Lung (tissue), 12 donors: ENCODE data around the gene TRABD2B. TPM values are rescaled to one million over a fixed set of nuclear protein-coding genes. Genes with fewer than 3 reads are reported as not detected.
A peak's percentile ranks its signal among the peaks of the same experiment; 100 is the strongest.

ENCODE experiments used
- ATAC-seq: fragments of 200-7000 bp; cut with Tn5 transposase; one replicate; pipeline ENCODE4 v1.9.1; 2020; ENCODE audit warnings: moderate number of reproducible peaks; ENCODE audit not compliant: insufficient read depth, low FRiP score
- DNase-seq, 3 donors: peaks; one replicate each; pipeline ENCODE4 v3.0.0-alpha.2; 2013 to 2017
- H3K27ac ChIP-seq, 2 donors: one replicate each; pipeline ENCODE4 v1.5.1; 2013; ENCODE audit warnings: mild to moderate bottlenecking in 2 of 2, moderate library complexity in 2 of 2, control low read depth in 1 of 2, inconsistent platforms in 1 of 2, low read depth in 1 of 2, low read length in 1 of 2
- H3K27me3 ChIP-seq, 3 donors: one replicate each; pipeline ENCODE4 v1.5.1; 2013; ENCODE audit warnings: low read length in 2 of 3; ENCODE audit not compliant: control insufficient read depth in 3 of 3, insufficient read depth in 3 of 3
- H3K36me3 ChIP-seq, 4 donors: one replicate each; pipeline ENCODE4 v1.5.1; 2013; ENCODE audit warnings: low read length in 4 of 4, mild to moderate bottlenecking in 1 of 4, moderate library complexity in 1 of 4; ENCODE audit not compliant: control insufficient read depth in 4 of 4, insufficient read depth in 4 of 4
- H3K4me1 ChIP-seq, 5 donors: one replicate each; pipeline ENCODE4 v1.5.1; 2013; ENCODE audit warnings: low read length in 5 of 5, mild to moderate bottlenecking in 2 of 5, moderate library complexity in 1 of 5; ENCODE audit not compliant: control insufficient read depth in 5 of 5, insufficient read depth in 5 of 5
- H3K4me3 ChIP-seq: one replicate; pipeline ENCODE4 v1.5.1; 2013; ENCODE audit warnings: mild to moderate bottlenecking, control low read depth, moderate library complexity
- H3K9ac ChIP-seq, 2 donors: one replicate each; pipeline ENCODE4 v1.5.1; 2013; ENCODE audit warnings: low read length in 2 of 2, control low read depth in 1 of 2; ENCODE audit not compliant: insufficient read depth in 1 of 2
- H3K9me3 ChIP-seq, 4 donors: one replicate each; pipeline ENCODE4 v1.5.1; 2013; ENCODE audit warnings: low read length in 3 of 4, mild to moderate bottlenecking in 1 of 4, moderate library complexity in 1 of 4; ENCODE audit not compliant: control insufficient read depth in 4 of 4, insufficient read depth in 3 of 4
- WGBS, 2 donors: extraction: QIAGEN DNeasy Blood & Tissue Kit; methylation state at CpG; one replicate each; pipeline ENCODE4 v1.1.7; 2013; 5-methylcytosine and 5-hydroxymethylcytosine counted together
- polyA plus RNA-seq, 2 donors: library from polyadenylated mRNA; stranded (reverse); fragments of 200-250 nt; gene quantifications; one replicate each; pipeline ENCODE4 v1.2.1, GENCODE V29; 2013
- total RNA-seq, 2 donors: library from RNA; depleted of rRNA in 1 of 2; stranded (reverse); fragments of >200 nt in 1 of 2; gene quantifications; one replicate each; pipeline ENCODE4 v1.2.1, GENCODE V29; 2014 to 2021
- TF ChIP-seq, protein P1 (sequence below): IDR thresholded peaks from 2 replicates; pipeline ENCODE4 v1.5.1; 2012; ENCODE audit warnings: mild to moderate bottlenecking; ENCODE audit errors: control extremely low read depth, extremely low read depth
- donor health status: control.
- donor health status: control.
- donor health status: Bipolar disorder and iron deficiency.
- donor health status: healthy.
- donor health status: DM: yes; HTN: yes; CAD: no.

Gene TRABD2B
- total and polyA plus RNA-seq, 4 donors, result 0.37 to 1.9 (median 0.64) TPM

DNA sequence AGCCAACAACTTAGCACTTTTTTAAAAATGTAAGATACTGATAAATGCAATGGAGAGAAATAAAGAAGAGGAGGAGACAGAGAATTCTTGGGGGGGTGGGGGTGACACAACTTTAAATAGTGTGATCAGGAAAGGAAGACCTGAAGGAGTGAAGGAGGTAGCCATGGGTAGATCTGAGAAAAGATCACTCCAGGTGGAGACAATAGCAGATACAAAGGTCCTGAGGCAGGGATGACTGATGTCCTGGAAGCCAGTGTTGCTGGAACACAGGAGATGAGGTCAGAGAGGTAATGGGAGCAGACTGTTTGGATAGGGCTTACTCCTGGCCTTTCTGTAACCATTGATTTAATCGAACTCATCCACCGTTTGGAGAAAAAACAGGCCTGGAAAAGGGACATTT lies 24.6 kb upstream of the TRABD2B start:
- no peak overlapping the region for H3K27ac ChIP-seq
- ATAC-seq, result no peak
- peaks cover 0 to 30% (median 0%) of the 10 kb centered on the region in 5 donors for H3K4me1 ChIP-seq
- TF ChIP-seq, protein P1, sequence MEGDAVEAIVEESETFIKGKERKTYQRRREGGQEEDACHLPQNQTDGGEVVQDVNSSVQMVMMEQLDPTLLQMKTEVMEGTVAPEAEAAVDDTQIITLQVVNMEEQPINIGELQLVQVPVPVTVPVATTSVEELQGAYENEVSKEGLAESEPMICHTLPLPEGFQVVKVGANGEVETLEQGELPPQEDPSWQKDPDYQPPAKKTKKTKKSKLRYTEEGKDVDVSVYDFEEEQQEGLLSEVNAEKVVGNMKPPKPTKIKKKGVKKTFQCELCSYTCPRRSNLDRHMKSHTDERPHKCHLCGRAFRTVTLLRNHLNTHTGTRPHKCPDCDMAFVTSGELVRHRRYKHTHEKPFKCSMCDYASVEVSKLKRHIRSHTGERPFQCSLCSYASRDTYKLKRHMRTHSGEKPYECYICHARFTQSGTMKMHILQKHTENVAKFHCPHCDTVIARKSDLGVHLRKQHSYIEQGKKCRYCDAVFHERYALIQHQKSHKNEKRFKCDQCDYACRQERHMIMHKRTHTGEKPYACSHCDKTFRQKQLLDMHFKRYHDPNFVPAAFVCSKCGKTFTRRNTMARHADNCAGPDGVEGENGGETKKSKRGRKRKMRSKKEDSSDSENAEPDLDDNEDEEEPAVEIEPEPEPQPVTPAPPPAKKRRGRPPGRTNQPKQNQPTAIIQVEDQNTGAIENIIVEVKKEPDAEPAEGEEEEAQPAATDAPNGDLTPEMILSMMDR, result no peak
- H3K9ac ChIP-seq, result no peak overlapping the region
- H3K36me3 ChIP-seq, result no peaks in the 10 kb centered on the region
- 70 to 78% methylated on average over 2 of the region's 2 CpGs for WGBS, 2 donors
- H3K4me3 ChIP-seq, result no peak overlapping the region
- no peaks in the 10 kb centered on the region for H3K27me3 ChIP-seq
- DNase-seq, result no peak
- H3K9me3 ChIP-seq, result no peaks in the 10 kb centered on the region

DNA sequence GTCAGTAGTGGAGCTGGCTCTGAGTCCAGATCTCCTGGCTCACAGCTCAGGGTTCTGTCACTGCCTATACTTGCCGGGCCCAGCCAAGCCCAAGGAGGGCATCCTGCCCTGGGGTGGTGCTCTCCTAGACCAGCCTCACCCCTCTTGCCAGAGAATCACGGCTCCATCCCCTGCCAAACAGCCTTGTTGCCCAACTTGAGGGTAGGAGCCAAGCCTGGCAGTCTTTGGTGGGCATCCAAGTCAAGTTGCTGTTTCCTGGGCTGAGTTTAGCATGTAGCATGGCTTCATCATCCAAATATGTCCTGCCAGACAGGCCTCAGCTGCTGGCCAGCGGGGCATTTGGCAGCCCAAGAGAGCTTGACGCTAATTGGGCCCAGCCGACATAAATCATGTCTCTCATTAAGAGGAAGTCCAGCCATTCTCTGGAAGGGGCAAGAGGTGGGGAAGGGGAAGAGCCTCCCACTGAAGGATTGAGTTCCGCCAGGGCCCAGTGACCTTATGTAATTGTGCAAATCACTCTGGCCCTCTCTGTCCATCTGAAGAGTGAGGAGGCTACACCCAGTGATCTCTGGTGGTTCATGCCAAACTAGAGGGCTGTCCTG lies 22.6 kb upstream of the TRABD2B start:
- Histone ChIP-seq H3K36me3 (no peaks in the 10 kb centered on the region), H3K9ac (no peak overlapping the region), H3K27me3 (no peaks in the 10 kb centered on the region), H3K9me3 (no peaks in the 10 kb centered on the region), H3K4me1 (peaks cover 0 to 35% (median 2%) of the 10 kb centered on the region in 5 donors), H3K4me3 (no peak overlapping the region), H3K27ac (peak overlapping the region in 1 of 2 donors; percentile 20)
- peak; percentile 55 for ATAC-seq
- 64 to 69% methylated on average over 6 of the region's 6 CpGs for WGBS, 2 donors
- peak; percentile 70 to 76 (median 73) for DNase-seq
- TF ChIP-seq, protein P1, result no peak

DNA sequence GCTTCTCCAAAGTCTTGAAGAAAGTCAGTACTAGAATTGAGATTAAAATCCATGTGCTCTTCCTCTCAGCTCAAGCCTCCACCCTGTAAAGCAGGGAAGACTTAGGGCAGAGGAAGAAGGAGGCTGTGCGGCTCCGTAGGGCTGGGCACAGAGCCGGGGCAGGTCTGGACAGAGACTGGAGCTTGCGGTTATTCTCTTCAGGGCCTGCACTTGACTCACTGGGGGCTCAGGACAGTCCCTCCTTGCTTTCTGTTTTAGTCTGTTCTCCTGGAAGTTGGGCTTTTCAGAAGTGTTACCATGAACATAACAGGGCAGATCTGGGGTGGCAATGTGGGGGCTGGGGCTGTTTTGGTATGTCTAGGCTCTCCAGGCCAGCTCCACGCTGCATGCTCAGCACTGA lies 21.6 kb upstream of the TRABD2B start:
- WGBS, 2 donors, result 88 to 93% methylated on average over 5 of the region's 5 CpGs
- DNase-seq, result no peak
- no peak for ATAC-seq
- Histone ChIP-seq H3K36me3 (no peaks in the 10 kb centered on the region), H3K4me1 (peaks cover 0 to 35% (median 2%) of the 10 kb centered on the region in 5 donors), H3K9ac (no peak overlapping the region), H3K4me3 (no peak overlapping the region), H3K27ac (no peak overlapping the region), H3K27me3 (no peaks in the 10 kb centered on the region), H3K9me3 (no peaks in the 10 kb centered on the region)
- TF ChIP-seq, protein P1, result no peak

DNA sequence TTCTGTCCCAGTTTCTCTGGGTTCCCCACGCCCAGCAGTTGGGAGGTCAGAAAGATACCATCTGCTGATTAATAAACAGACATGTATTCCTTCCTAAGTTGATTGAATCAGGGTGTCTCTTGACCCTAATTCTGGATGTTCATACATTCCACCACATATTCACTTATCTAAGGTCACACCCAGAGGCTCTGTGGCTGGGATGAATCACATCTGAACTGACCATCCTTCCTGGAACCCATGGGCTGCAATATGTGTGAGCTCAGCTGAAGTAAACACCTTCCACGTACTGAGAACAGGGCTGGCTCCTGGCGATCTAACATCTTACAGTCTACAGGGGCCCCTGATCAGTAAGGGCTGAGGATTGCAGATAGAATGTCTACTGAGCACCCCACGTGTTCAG lies 20.5 kb upstream of the TRABD2B start:
- no peak overlapping the region for H3K4me3 ChIP-seq
- DNase-seq (peak in 1 of 3 donors; percentile 46), ATAC-seq (peak; percentile 72)
- H3K9me3 ChIP-seq, result no peaks in the 10 kb centered on the region
- H3K27me3 ChIP-seq, result no peaks in the 10 kb centered on the region
- peaks cover 0 to 35% (median 2%) of the 10 kb centered on the region in 5 donors for H3K4me1 ChIP-seq
- H3K27ac ChIP-seq, result no peak overlapping the region
- TF ChIP-seq, protein P1, result no peak
- no peaks in the 10 kb centered on the region for H3K36me3 ChIP-seq
- 57 to 63% methylated on average over 4 of the region's 4 CpGs for WGBS, 2 donors
- H3K9ac ChIP-seq, result no peak overlapping the region
